Suprapubic skin (tissue), 3 donors: Measurements from ENCODE around the gene LRMDA.

Experiments
- POLR2A ChIP-seq, 2 donors: fragments of 450-650 bp; IDR thresholded peaks; one replicate each; pipeline ENCODE4 v1.6.1; 2017; ENCODE audit warnings: antibody characterized with exemption in 2 of 2, mild to moderate bottlenecking in 2 of 2, moderate library complexity in 2 of 2
- TF ChIP-seq, protein P1 (sequence below), 2 donors: fragments of 200-600 bp in 1 of 2; fragments of 450-650 bp in 1 of 2; sonication (generic) in 1 of 2; IDR thresholded peaks; one replicate each; pipeline ENCODE4 v1.5.1; 2016 to 2019; ENCODE audit warnings: antibody characterized with exemption in 2 of 2, mild to moderate bottlenecking in 1 of 2, moderate library complexity in 1 of 2

DNA sequence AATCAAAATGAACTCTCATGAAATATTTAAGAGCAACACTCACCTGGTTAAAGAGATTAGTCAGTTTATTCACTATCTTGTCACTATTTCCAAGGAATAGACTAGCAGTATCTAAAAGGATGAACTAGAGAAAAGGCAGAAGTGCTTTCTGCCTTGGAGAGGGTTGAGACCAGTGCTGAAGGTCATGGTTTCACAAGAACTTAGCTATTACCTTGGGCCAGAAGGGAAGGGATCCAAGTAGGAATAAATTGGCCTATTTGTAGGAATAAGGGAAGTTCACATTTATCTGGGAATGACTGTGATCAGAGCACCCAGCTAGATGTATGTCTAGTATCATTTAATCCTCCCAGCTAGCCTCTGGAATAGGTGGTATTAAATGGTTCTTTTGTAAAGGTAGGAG is 347.2 kb downstream of the LRMDA start:
- TF ChIP-seq, protein P1, sequence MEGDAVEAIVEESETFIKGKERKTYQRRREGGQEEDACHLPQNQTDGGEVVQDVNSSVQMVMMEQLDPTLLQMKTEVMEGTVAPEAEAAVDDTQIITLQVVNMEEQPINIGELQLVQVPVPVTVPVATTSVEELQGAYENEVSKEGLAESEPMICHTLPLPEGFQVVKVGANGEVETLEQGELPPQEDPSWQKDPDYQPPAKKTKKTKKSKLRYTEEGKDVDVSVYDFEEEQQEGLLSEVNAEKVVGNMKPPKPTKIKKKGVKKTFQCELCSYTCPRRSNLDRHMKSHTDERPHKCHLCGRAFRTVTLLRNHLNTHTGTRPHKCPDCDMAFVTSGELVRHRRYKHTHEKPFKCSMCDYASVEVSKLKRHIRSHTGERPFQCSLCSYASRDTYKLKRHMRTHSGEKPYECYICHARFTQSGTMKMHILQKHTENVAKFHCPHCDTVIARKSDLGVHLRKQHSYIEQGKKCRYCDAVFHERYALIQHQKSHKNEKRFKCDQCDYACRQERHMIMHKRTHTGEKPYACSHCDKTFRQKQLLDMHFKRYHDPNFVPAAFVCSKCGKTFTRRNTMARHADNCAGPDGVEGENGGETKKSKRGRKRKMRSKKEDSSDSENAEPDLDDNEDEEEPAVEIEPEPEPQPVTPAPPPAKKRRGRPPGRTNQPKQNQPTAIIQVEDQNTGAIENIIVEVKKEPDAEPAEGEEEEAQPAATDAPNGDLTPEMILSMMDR (IDR thresholded peaks at IDR 0.05), result no peak
- TF ChIP-seq POLR2A (IDR thresholded peaks at IDR 0.05), result no peak
